ENCODE results near the gene RNASE12.
"Not testable (repeated sequence)": the region's sequence is repeated elsewhere in the genome, so short reads cannot be mapped to it uniquely, and the experiment has no call there.

Gene RNASE12

GRCh38 chr14:20591235-20591634, at the start of gene RNASE12:
RNASE12 (minus strand) TSS chr14:20591376; CDS start chr14:20590723, 653 bp downstream.
- DNase-seq (ENCODE audit: low read depth) = no peak

- peak; percentile 79 for DNase-seq (ENCODE audit: low read depth)
Observed at GRCh38 chr14:20632831-20633691, 41.9 kb upstream of the RNASE12 start.

GRCh38 chr14:20632448-20632830, 41.3 kb upstream of the RNASE12 start:
- no peak for DNase-seq (ENCODE audit: low read depth)

- DNase-seq (ENCODE audit: low read depth) = peak; percentile 69
Observed at GRCh38 chr14:20631880-20632389, 40.8 kb upstream of the RNASE12 start.

GRCh38 chr14:20631023-20631879, 40.1 kb upstream of the RNASE12 start:
- DNase-seq (ENCODE audit: low read depth) = peak; percentile 60

GRCh38 chr14:20630340-20631022, 39.3 kb upstream of the RNASE12 start:
- peak; percentile 18 for DNase-seq (ENCODE audit: low read depth)

- DNase-seq (ENCODE audit: low read depth) = no peak
Observed at GRCh38 chr14:20628063-20628854, 37.1 kb upstream of the RNASE12 start.

- DNase-seq (ENCODE audit: low read depth) = no peak
Observed at GRCh38 chr14:20627346-20628027, 36.3 kb upstream of the RNASE12 start.

- DNase-seq (ENCODE audit: low read depth) = no peak
Observed at GRCh38 chr14:20626274-20626673, 35.1 kb upstream of the RNASE12 start.

GRCh38 chr14:20624495-20625070, 33.4 kb upstream of the RNASE12 start:
- peak; percentile 52 for DNase-seq (ENCODE audit: low read depth)

- DNase-seq (ENCODE audit: low read depth) = no peak
Observed at GRCh38 chr14:20623798-20624197, 32.6 kb upstream of the RNASE12 start.

GRCh38 chr14:20622816-20623291, 31.7 kb upstream of the RNASE12 start:
- DNase-seq (ENCODE audit: low read depth) = no peak

- no peak for DNase-seq (ENCODE audit: low read depth)
Observed at GRCh38 chr14:20620798-20621478, 29.8 kb upstream of the RNASE12 start.

GRCh38 chr14:20619688-20620087, 28.5 kb upstream of the RNASE12 start:
- not testable (repeated sequence) for DNase-seq (ENCODE audit: low read depth)

GRCh38 chr14:20618271-20618749, 27.1 kb upstream of the RNASE12 start:
- DNase-seq (ENCODE audit: low read depth) = no peak

GRCh38 chr14:20617138-20618003, 26.2 kb upstream of the RNASE12 start:
- no peak for DNase-seq (ENCODE audit: low read depth)

GRCh38 chr14:20615996-20616395, 24.8 kb upstream of the RNASE12 start:
- DNase-seq (ENCODE audit: low read depth) = no peak

All from EH (cell line).